Measurements from ENCODE around the gene TIFAB.
"Not testable (repeated sequence)": the region's sequence is repeated elsewhere in the genome, so short reads cannot be mapped to it uniquely, and the experiment has no call there.

Gene TIFAB

GRCh38 chr5:135452321-135453030 is at the start of gene TIFAB:
TIFAB (minus strand) TSS chr5:135452351; CDS start chr5:135449939, 2,412 bp downstream.
- peaks cover 2% of the 10 kb centered on the region for H3K27me3 ChIP-seq (ENCODE audit: insufficient read depth, low read length)
- H3K4me1 ChIP-seq (ENCODE audit: insufficient read depth, low read length) = peaks cover 5% of the 10 kb centered on the region
- no peaks in the 10 kb centered on the region for H3K9me3 ChIP-seq (ENCODE audit: low read length)
- no peaks in the 10 kb centered on the region for H3K36me3 ChIP-seq (ENCODE audit: insufficient read depth, low read length)
- H2AFZ ChIP-seq (ENCODE audit: low read depth, low read length) = no peak within 1 kb of the TSS
- H3K4me3 ChIP-seq (ENCODE audit: low read length) = no peak within 1 kb of the TSS

- Histone ChIP-seq H3K36me3 (ENCODE audit: insufficient read depth, low read length) (no peaks in the 10 kb centered on the region), H3K9me3 (ENCODE audit: low read length) (no peaks in the 10 kb centered on the region), H3K4me3 (ENCODE audit: low read length) (no peak overlapping the region), H2AFZ (ENCODE audit: low read depth, low read length) (no peak overlapping the region), H3K27me3 (ENCODE audit: insufficient read depth, low read length) (peaks cover 43% of the 10 kb centered on the region), H3K4me1 (ENCODE audit: insufficient read depth, low read length) (peaks cover 6% of the 10 kb centered on the region)
Observed at GRCh38 chr5:135498637-135498995, 46.5 kb upstream of the TIFAB start.

GRCh38 chr5:135497971-135498636 is 46.0 kb upstream of the TIFAB start:
- no peaks in the 10 kb centered on the region for H3K9me3 ChIP-seq (ENCODE audit: low read length)
- H3K36me3 ChIP-seq (ENCODE audit: insufficient read depth, low read length) = no peaks in the 10 kb centered on the region
- H3K4me1 ChIP-seq (ENCODE audit: insufficient read depth, low read length) = peaks cover 6% of the 10 kb centered on the region
- H3K4me3 ChIP-seq (ENCODE audit: low read length) = no peak overlapping the region
- peaks cover 48% of the 10 kb centered on the region for H3K27me3 ChIP-seq (ENCODE audit: insufficient read depth, low read length)
- no peak overlapping the region for H2AFZ ChIP-seq (ENCODE audit: low read depth, low read length)

- not testable (repeated sequence) for H2AFZ ChIP-seq (ENCODE audit: low read depth, low read length); H3K9me3 ChIP-seq (ENCODE audit: low read length); H3K36me3 ChIP-seq (ENCODE audit: insufficient read depth, low read length); H3K4me3 ChIP-seq (ENCODE audit: low read length)
- peaks cover 14% of the 10 kb centered on the region for H3K4me1 ChIP-seq (ENCODE audit: insufficient read depth, low read length)
- H3K27me3 ChIP-seq (ENCODE audit: insufficient read depth, low read length) = peaks cover 66% of the 10 kb centered on the region
Observed at GRCh38 chr5:135495531-135495930, 43.4 kb upstream of the TIFAB start.

- Histone ChIP-seq H3K27me3 (ENCODE audit: insufficient read depth, low read length) (peaks cover 70% of the 10 kb centered on the region), H3K4me1 (ENCODE audit: insufficient read depth, low read length) (peaks cover 27% of the 10 kb centered on the region), H2AFZ (ENCODE audit: low read depth, low read length) (no peak overlapping the region)
Observed at GRCh38 chr5:135494196-135494595, 42.0 kb upstream of the TIFAB start.

GRCh38 chr5:135493406-135494180 is 41.4 kb upstream of the TIFAB start:
- Histone ChIP-seq H3K36me3 (ENCODE audit: insufficient read depth, low read length) (no peaks in the 10 kb centered on the region), H3K4me3 (ENCODE audit: low read length) (no peak overlapping the region), H2AFZ (ENCODE audit: low read depth, low read length) (no peak overlapping the region), H3K4me1 (ENCODE audit: insufficient read depth, low read length) (peaks cover 31% of the 10 kb centered on the region), H3K9me3 (ENCODE audit: low read length) (no peaks in the 10 kb centered on the region), H3K27me3 (ENCODE audit: insufficient read depth, low read length) (peaks cover 66% of the 10 kb centered on the region)

More at GRCh38 chr5:135494196-135494595, 42.0 kb upstream of the TIFAB start:
- Histone ChIP-seq H3K9me3 (ENCODE audit: low read length) (no peaks in the 10 kb centered on the region), H3K36me3 (ENCODE audit: insufficient read depth, low read length) (no peaks in the 10 kb centered on the region), H3K4me3 (ENCODE audit: low read length) (no peak overlapping the region)

- no peaks in the 10 kb centered on the region for H3K36me3 ChIP-seq (ENCODE audit: insufficient read depth, low read length)
- peaks cover 37% of the 10 kb centered on the region for H3K4me1 ChIP-seq (ENCODE audit: insufficient read depth, low read length)
- no peaks in the 10 kb centered on the region for H3K9me3 ChIP-seq (ENCODE audit: low read length)
- H3K4me3 ChIP-seq (ENCODE audit: low read length) = no peak overlapping the region
- H2AFZ ChIP-seq (ENCODE audit: low read depth, low read length) = no peak overlapping the region
- peaks cover 69% of the 10 kb centered on the region for H3K27me3 ChIP-seq (ENCODE audit: insufficient read depth, low read length)
Observed at GRCh38 chr5:135492319-135492626, 40.1 kb upstream of the TIFAB start.

- Histone ChIP-seq H3K4me1 (ENCODE audit: insufficient read depth, low read length) (peaks cover 37% of the 10 kb centered on the region), H3K4me3 (ENCODE audit: low read length) (no peak overlapping the region), H3K36me3 (ENCODE audit: insufficient read depth, low read length) (no peaks in the 10 kb centered on the region), H3K27me3 (ENCODE audit: insufficient read depth, low read length) (peaks cover 69% of the 10 kb centered on the region), H2AFZ (ENCODE audit: low read depth, low read length) (no peak overlapping the region), H3K9me3 (ENCODE audit: low read length) (no peaks in the 10 kb centered on the region)
Observed at GRCh38 chr5:135491552-135492318, 39.6 kb upstream of the TIFAB start.

GRCh38 chr5:135491038-135491551 is 38.9 kb upstream of the TIFAB start:
- Histone ChIP-seq H3K4me3 (ENCODE audit: low read length) (no peak overlapping the region), H3K9me3 (ENCODE audit: low read length) (no peaks in the 10 kb centered on the region), H3K36me3 (ENCODE audit: insufficient read depth, low read length) (no peaks in the 10 kb centered on the region), H2AFZ (ENCODE audit: low read depth, low read length) (no peak overlapping the region), H3K4me1 (ENCODE audit: insufficient read depth, low read length) (peaks cover 37% of the 10 kb centered on the region), H3K27me3 (ENCODE audit: insufficient read depth, low read length) (peaks cover 71% of the 10 kb centered on the region)

- H3K4me3 ChIP-seq (ENCODE audit: low read length) = peak overlapping the region; percentile 39
- peaks cover 74% of the 10 kb centered on the region for H3K27me3 ChIP-seq (ENCODE audit: insufficient read depth, low read length)
- peak overlapping the region; percentile 42 for H2AFZ ChIP-seq (ENCODE audit: low read depth, low read length)
- peaks cover 37% of the 10 kb centered on the region for H3K4me1 ChIP-seq (ENCODE audit: insufficient read depth, low read length)
- H3K36me3 ChIP-seq (ENCODE audit: insufficient read depth, low read length) = no peaks in the 10 kb centered on the region
- H3K9me3 ChIP-seq (ENCODE audit: low read length) = no peaks in the 10 kb centered on the region
Observed at GRCh38 chr5:135490245-135491037, 38.3 kb upstream of the TIFAB start.

GRCh38 chr5:135489466-135490244 is 37.5 kb upstream of the TIFAB start:
- no peaks in the 10 kb centered on the region for H3K9me3 ChIP-seq (ENCODE audit: low read length)
- peaks cover 67% of the 10 kb centered on the region for H3K27me3 ChIP-seq (ENCODE audit: insufficient read depth, low read length)
- peaks cover 37% of the 10 kb centered on the region for H3K4me1 ChIP-seq (ENCODE audit: insufficient read depth, low read length)
- no peaks in the 10 kb centered on the region for H3K36me3 ChIP-seq (ENCODE audit: insufficient read depth, low read length)
- peak overlapping the region; percentile 77 for H2AFZ ChIP-seq (ENCODE audit: low read depth, low read length)
- peak overlapping the region; percentile 39 for H3K4me3 ChIP-seq (ENCODE audit: low read length)

All from neuron (in vitro differentiated cells).